Measurements from ENCODE around the gene TSNAXIP1.

TSNAXIP1 gene

GRCh38 chr16:67811899-67812298, 5.2 kb downstream of the TSNAXIP1 start:
- no peak for DNase-seq (ENCODE audit: low read depth)
- H3K4me3 ChIP-seq (ENCODE audit: low read length): no peak overlapping the region
- TF ChIP-seq, protein P1, sequence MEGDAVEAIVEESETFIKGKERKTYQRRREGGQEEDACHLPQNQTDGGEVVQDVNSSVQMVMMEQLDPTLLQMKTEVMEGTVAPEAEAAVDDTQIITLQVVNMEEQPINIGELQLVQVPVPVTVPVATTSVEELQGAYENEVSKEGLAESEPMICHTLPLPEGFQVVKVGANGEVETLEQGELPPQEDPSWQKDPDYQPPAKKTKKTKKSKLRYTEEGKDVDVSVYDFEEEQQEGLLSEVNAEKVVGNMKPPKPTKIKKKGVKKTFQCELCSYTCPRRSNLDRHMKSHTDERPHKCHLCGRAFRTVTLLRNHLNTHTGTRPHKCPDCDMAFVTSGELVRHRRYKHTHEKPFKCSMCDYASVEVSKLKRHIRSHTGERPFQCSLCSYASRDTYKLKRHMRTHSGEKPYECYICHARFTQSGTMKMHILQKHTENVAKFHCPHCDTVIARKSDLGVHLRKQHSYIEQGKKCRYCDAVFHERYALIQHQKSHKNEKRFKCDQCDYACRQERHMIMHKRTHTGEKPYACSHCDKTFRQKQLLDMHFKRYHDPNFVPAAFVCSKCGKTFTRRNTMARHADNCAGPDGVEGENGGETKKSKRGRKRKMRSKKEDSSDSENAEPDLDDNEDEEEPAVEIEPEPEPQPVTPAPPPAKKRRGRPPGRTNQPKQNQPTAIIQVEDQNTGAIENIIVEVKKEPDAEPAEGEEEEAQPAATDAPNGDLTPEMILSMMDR (conservative IDR thresholded peaks at IDR 0.05; ENCODE audit: low read depth, low read length): no peak

DNA sequence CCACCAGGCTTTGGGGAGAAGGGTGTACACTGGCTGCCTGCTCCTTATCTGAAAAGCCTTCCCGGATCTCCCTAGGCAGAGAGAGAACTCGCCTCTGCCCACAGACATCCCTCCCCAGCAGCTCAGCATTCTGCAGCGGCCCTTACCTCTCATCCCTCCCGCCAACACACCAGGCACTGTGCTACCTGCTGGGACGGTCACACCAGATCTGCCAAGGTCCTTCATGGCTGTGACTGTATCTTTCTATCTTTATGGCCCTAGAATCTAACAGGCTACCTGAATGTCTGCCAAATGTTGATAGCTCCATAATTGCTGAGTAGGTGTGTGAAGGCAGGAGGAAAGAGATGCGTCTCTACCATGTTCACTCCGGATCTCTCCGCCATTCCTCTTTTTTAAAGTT, 7.9 kb downstream of the TSNAXIP1 start:
- no peak for DNase-seq (ENCODE audit: low read depth)
- H3K4me3 ChIP-seq (ENCODE audit: low read length): no peak overlapping the region
- TF ChIP-seq, protein P1 (conservative IDR thresholded peaks at IDR 0.05; ENCODE audit: low read depth, low read length): no peak

- TF ChIP-seq, protein P1 (conservative IDR thresholded peaks at IDR 0.05; ENCODE audit: low read depth, low read length): no peak
- no peak overlapping the region for H3K4me3 ChIP-seq (ENCODE audit: low read length)
- DNase-seq (ENCODE audit: low read depth): no peak
Measured at GRCh38 chr16:67820608-67821259, 14.0 kb downstream of the TSNAXIP1 start.

- TF ChIP-seq, protein P1 (conservative IDR thresholded peaks at IDR 0.05; ENCODE audit: low read depth, low read length): no peak
- DNase-seq (ENCODE audit: low read depth): no peak
- H3K4me3 ChIP-seq (ENCODE audit: low read length): no peak overlapping the region
Measured at GRCh38 chr16:67822511-67822910, 15.8 kb downstream of the TSNAXIP1 start.

- H3K4me3 ChIP-seq (ENCODE audit: low read length): no peak overlapping the region
- DNase-seq (ENCODE audit: low read depth): no peak
- TF ChIP-seq, protein P1 (conservative IDR thresholded peaks at IDR 0.05; ENCODE audit: low read depth, low read length): no peak
Measured at GRCh38 chr16:67825119-67825518, 18.4 kb downstream of the TSNAXIP1 start.

DNA sequence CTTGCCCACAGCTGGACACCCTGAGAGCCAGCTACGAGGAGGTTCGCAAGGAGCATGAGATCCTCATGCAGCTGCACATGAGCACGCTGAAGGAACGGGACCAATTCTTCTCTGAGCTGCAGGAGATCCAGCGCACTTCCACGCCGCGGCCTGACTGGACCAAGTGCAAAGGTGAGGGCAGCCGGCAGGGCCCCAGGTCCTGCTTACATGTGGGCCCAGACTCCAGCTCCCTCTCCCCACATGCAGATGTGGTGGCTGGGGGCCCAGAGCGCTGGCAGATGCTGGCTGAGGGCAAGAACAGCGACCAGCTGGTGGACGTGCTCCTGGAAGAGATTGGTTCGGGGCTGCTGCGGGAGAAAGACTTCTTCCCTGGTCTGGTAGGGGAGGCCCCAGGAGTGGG, 19.2 kb downstream of the TSNAXIP1 start:
- TF ChIP-seq, protein P1 (conservative IDR thresholded peaks at IDR 0.05; ENCODE audit: low read depth, low read length): no peak

DNA sequence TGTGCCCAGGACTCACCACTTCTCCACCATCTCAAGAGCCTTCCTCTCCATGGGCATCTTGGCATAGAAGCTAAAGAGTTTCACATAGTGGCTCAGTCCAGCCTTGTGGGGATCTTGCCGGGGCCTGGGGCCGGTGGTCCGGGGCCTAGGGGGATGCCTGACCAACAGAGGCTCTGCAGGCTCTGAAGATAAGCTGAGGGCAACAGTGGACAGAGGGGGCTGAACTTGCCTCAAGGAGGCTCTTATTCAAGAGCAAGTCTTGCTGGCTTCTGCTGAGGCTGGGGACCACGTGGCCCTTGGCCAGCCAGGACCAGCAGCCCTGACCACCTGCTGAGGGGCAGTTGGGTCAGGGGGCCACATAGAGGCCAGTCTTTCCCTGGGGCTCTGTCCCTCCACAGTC, 22.0 kb downstream of the TSNAXIP1 start:
- no peak overlapping the region for H3K4me3 ChIP-seq (ENCODE audit: low read length)
- DNase-seq (ENCODE audit: low read depth): no peak
- TF ChIP-seq, protein P1 (conservative IDR thresholded peaks at IDR 0.05; ENCODE audit: low read depth, low read length): no peak

More for the DNA sequence above, 19.2 kb downstream of the TSNAXIP1 start:
- no peak overlapping the region for H3K4me3 ChIP-seq (ENCODE audit: low read length)
- no peak for DNase-seq (ENCODE audit: low read depth)

Data from retinal pigment epithelial cell (primary cell).